ENCODE measurements around the gene ELSPBP1.

ELSPBP1 gene

GRCh38 chr19:47998800-47999199 is 4.4 kb downstream of the ELSPBP1 start:
- no peak for TF ChIP-seq CTCF (IDR thresholded peaks at IDR 0.05; ENCODE audit: low read depth, low read length)
- no peak for DNase-seq (ENCODE audit: extremely low read depth, low read depth)

GRCh38 chr19:48000846-48001245 is 6.4 kb downstream of the ELSPBP1 start:
- no peak for DNase-seq (ENCODE audit: extremely low read depth, low read depth)
- TF ChIP-seq CTCF (IDR thresholded peaks at IDR 0.05; ENCODE audit: low read depth, low read length), result no peak

GRCh38 chr19:48004236-48004635 is 9.8 kb downstream of the ELSPBP1 start:
- no peak for DNase-seq (ENCODE audit: extremely low read depth, low read depth)
- TF ChIP-seq CTCF (IDR thresholded peaks at IDR 0.05; ENCODE audit: low read depth, low read length), result no peak

GRCh38 chr19:48006762-48007161 is 12.3 kb downstream of the ELSPBP1 start:
- TF ChIP-seq CTCF (IDR thresholded peaks at IDR 0.05; ENCODE audit: low read depth, low read length), result no peak; the same call in 1 of the 2 replicates
- DNase-seq (ENCODE audit: extremely low read depth, low read depth), result no peak

GRCh38 chr19:48010932-48011758 is 16.7 kb downstream of the ELSPBP1 start:
- no peak for TF ChIP-seq CTCF (IDR thresholded peaks at IDR 0.05; ENCODE audit: low read depth, low read length)
- DNase-seq (ENCODE audit: extremely low read depth, low read depth), result no peak

- no peak for TF ChIP-seq CTCF (IDR thresholded peaks at IDR 0.05; ENCODE audit: low read depth, low read length)
- no peak for DNase-seq (ENCODE audit: extremely low read depth, low read depth)
These were observed 26.3 kb downstream of the ELSPBP1 start for GRCh38 chr19:48020686-48021085.

- TF ChIP-seq CTCF (IDR thresholded peaks at IDR 0.05; ENCODE audit: low read depth, low read length), result no peak
- no peak for DNase-seq (ENCODE audit: extremely low read depth, low read depth)
These were observed 28.6 kb downstream of the ELSPBP1 start for GRCh38 chr19:48023011-48023410.
